Heart left ventricle (tissue), 13 donors: ENCODE data around the gene MAP4K5.

Experiments
- POLR2A ChIP-seq, 2 donors: fragments of 450-650 bp; IDR thresholded peaks; one replicate each; pipeline ENCODE4 v1.6.1; 2017; ENCODE audit warnings: antibody characterized with exemption in 2 of 2, mild to moderate bottlenecking in 2 of 2, moderate library complexity in 2 of 2
- TF ChIP-seq, protein P1 (sequence below), 12 donors: fragments of 200-600 bp; sonication (generic) in 4 of 12; IDR thresholded peaks; one replicate each; pipeline versions ENCODE4 v1.5.0 to v1.8.0; 2018 to 2022; ENCODE audit warnings: antibody characterized with exemption in 12 of 12, mild to moderate bottlenecking in 5 of 12
- donor health status: ischemic (EF 13 %, LVEDD 7.1; RV severe dilation, severe dysfunction).
- donor health status: DM: no; HTN: yes; CAD: no.
- donor health status: DM: no; HTN: no; CAD: no.
- donor health status: ischemic (EF 25% LVEDD 6.9; RV normal size, moderate dysfunction).
- donor health status: ischemic (EF 25% LVEDD 5.7; RV mildly dilated, moderate dysfunction).
- donor health status: ischemic (EF 35%, LVEDD 5.7; RV mildly dilated, moderate dysfunction).
- donor health status: nonischemic (EF 11% LVEDD 7.7; RV severe dilation, severe dysfunction).
- donor health status: DM: yes; HTN: yes; CAD: no.
- donor health status: PGD.
- donor health status: ischemic (EF 29% LVEDD 5.4; RV normal size, mild dysfunction).
- donor health status: nonischemic (EF 23%, LVEDD 6.1; RV moderate dilation, normal function).

DNA sequence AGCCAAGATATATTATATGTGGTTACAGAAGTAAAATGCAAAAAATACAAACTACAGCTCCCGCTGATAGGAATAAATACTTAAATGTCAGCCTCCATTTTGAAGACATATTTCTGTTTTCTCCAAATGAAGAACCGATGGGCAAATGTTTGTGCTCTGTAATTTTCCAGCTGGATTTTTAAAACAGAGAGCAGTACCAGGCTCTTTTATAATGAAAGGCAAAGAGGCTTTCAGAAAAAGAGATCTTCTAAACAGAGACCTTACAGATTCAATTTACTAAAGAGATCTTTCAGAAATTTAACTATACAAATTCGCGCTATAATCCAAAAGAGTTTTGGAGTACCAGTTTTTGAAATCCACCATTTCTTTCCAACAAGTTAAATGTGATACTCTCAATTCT lies 19.9 kb downstream of the MAP4K5 start:
- TF ChIP-seq, protein P1, sequence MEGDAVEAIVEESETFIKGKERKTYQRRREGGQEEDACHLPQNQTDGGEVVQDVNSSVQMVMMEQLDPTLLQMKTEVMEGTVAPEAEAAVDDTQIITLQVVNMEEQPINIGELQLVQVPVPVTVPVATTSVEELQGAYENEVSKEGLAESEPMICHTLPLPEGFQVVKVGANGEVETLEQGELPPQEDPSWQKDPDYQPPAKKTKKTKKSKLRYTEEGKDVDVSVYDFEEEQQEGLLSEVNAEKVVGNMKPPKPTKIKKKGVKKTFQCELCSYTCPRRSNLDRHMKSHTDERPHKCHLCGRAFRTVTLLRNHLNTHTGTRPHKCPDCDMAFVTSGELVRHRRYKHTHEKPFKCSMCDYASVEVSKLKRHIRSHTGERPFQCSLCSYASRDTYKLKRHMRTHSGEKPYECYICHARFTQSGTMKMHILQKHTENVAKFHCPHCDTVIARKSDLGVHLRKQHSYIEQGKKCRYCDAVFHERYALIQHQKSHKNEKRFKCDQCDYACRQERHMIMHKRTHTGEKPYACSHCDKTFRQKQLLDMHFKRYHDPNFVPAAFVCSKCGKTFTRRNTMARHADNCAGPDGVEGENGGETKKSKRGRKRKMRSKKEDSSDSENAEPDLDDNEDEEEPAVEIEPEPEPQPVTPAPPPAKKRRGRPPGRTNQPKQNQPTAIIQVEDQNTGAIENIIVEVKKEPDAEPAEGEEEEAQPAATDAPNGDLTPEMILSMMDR (IDR thresholded peaks at IDR 0.05) = no peak
- TF ChIP-seq POLR2A (IDR thresholded peaks at IDR 0.05) = no peak
